Lower lobe of right lung (tissue), 2 donors: ENCODE results near the gene ORAI1. TPM values are rescaled to one million over a fixed set of nuclear protein-coding genes. Genes with fewer than 3 reads are reported as not detected.
A peak's percentile ranks its signal among the peaks of the same experiment; 100 is the strongest.
"Not testable (repeated sequence)": the region's sequence is repeated elsewhere in the genome, so short reads cannot be mapped to it uniquely, and the experiment has no call there.

Source experiments
- ATAC-seq, 2 donors: fragments of 200-7000 bp; cut with Tn5 transposase; one replicate each; pipeline ENCODE4 v1.9.1; 2020 to 2022; ENCODE audit warnings: mild to moderate bottlenecking in 2 of 2, moderate library complexity in 2 of 2
- DNase-seq: peaks from one replicate; pipeline ENCODE4 v3.0.0-alpha.2; 2020
- H3K27ac ChIP-seq: fragments of 200-600 bp; one replicate; pipeline ENCODE4 v1.8.0; 2022
- H3K27me3 ChIP-seq: fragments of 200-600 bp; one replicate; pipeline ENCODE4 v1.8.0; 2022; ENCODE audit warnings: low read depth
- H3K36me3 ChIP-seq: fragments of 200-600 bp; one replicate; pipeline ENCODE4 v1.8.0; 2022; ENCODE audit warnings: mild to moderate bottlenecking
- H3K4me1 ChIP-seq: fragments of 200-600 bp; one replicate; pipeline ENCODE4 v1.8.0; 2022
- H3K4me3 ChIP-seq: fragments of 200-600 bp; one replicate; pipeline ENCODE4 v1.8.0; 2022; ENCODE audit warnings: mild to moderate bottlenecking
- H3K9me3 ChIP-seq: fragments of 200-600 bp; one replicate; pipeline ENCODE4 v1.8.0; 2022
- intact Hi-C: fragments of 100-400 bp; cut with DNase I; formaldehyde crosslinking; loops from one replicate; pipeline ENCODE4 v1.11.0; 2022
- total RNA-seq: library from RNA; stranded (reverse); fragmentation: NEBNext Ultra II Directional; extraction: Animal tissue kit (Norgen Biotek cat#: 25700); gene quantifications from one replicate; pipeline ENCODE4 v1.2.1, GENCODE V29; 2021
- TF ChIP-seq, protein P1 (sequence below): fragments of 200-600 bp; IDR thresholded peaks from one replicate; pipeline ENCODE4 v1.8.0; 2022; ENCODE audit warnings: antibody characterized with exemption, mild to moderate bottlenecking
- donor health status: DM: no; HTN: yes; CAD: no; lungs with severe emphysema.

The ORAI1 gene
- total RNA-seq, 1 donor from 2014 or later: 39.0 TPM

DNA sequence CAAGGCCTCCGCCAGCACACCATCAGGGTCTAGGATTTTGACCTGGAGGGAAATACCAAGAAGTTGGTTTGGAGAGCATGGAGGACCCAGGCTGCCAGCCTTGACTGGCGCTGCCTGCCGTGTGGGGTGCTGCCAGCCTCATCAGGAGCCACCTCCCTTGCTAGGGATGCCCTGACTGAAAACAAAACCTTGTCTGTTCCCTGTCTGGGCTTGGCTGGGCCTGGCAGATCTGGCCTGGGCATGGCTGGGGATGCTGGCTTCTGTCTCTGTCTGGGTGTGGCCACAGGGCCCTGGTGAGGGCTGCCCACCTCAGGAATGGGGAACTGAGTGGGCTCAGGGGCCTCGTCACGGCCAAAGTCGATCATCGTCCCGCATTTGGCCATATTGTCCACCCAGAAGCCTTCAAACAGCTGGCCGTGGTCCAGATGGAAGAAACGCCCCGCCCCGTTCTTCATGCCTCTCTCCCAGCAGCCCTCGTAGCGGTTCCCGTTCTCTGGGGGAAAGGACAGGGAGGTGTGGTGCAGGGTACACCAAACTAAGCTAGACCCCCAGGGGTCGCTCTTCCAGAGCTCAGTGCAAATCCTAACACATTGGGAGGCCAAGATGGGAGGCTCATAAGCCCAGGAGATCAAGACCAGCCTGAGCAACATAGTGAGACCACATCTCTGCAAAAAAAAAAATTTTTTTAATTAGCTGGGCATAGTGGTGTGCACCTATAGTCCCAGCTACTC lies 26.6 kb downstream of the ORAI1 start:
- Histone ChIP-seq H3K27ac (no peak overlapping the region), H3K36me3 (no peaks in the 10 kb centered on the region), H3K4me3 (no peak overlapping the region), H3K9me3 (no peaks in the 10 kb centered on the region), H3K4me1 (peaks cover 11% of the 10 kb centered on the region), H3K27me3 (no peaks in the 10 kb centered on the region)
- TF ChIP-seq, protein P1, sequence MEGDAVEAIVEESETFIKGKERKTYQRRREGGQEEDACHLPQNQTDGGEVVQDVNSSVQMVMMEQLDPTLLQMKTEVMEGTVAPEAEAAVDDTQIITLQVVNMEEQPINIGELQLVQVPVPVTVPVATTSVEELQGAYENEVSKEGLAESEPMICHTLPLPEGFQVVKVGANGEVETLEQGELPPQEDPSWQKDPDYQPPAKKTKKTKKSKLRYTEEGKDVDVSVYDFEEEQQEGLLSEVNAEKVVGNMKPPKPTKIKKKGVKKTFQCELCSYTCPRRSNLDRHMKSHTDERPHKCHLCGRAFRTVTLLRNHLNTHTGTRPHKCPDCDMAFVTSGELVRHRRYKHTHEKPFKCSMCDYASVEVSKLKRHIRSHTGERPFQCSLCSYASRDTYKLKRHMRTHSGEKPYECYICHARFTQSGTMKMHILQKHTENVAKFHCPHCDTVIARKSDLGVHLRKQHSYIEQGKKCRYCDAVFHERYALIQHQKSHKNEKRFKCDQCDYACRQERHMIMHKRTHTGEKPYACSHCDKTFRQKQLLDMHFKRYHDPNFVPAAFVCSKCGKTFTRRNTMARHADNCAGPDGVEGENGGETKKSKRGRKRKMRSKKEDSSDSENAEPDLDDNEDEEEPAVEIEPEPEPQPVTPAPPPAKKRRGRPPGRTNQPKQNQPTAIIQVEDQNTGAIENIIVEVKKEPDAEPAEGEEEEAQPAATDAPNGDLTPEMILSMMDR: no peak
- DNase-seq: no peak
- no peak for ATAC-seq
- intact Hi-C loops: no loop called here

DNA sequence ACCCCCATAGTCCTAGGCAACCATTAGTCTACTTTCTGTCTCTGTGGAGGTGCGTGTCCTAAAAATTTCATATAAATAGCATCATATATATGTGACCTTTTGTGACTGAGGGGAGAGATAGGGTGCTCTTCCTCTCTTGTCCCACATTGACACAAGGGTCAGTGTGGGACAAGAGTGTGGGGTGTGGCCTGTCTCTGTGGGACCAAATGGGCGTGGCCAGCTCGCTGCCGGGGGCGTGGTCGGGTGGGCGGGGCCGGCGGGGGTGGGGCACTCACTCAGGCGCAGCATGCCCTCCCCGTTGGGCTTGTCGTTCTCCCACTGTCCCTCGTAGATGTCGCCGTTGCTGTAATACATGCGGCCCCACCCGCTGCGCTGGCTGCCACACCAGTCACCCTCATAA lies 27.7 kb downstream of the ORAI1 start:
- H3K4me1 ChIP-seq: peaks cover 15% of the 10 kb centered on the region
- TF ChIP-seq, protein P1: no peak
- H3K27ac ChIP-seq: no peak overlapping the region
- H3K4me3 ChIP-seq: no peak overlapping the region
- H3K36me3 ChIP-seq: no peaks in the 10 kb centered on the region
- no peak for ATAC-seq
- H3K9me3 ChIP-seq: no peaks in the 10 kb centered on the region
- intact Hi-C loops: no loop called here
- DNase-seq: no peak
- H3K27me3 ChIP-seq: no peaks in the 10 kb centered on the region

DNA sequence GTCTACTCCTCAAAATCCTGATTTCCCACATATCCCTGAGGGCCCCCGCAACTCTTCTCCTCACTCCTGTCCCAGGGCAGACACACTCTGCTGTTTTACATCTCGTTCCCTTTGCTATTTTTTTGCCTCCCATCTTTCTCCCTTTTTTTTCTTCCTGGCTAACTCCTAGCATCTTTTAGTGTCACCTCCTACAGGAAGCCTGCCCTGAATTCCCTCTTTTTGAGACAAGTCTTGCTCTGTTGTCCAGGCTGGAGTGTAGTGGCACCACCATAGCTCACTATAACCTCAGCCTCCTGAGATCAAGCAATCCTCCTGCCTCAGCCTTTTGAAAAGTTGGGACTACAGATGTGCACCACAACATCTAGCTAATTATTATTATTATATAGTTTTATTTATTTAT lies 29.8 kb downstream of the ORAI1 start:
- intact Hi-C loops: no loop called here
- Histone ChIP-seq H3K4me1 (peaks cover 20% of the 10 kb centered on the region), H3K9me3 (no peaks in the 10 kb centered on the region), H3K36me3 (no peaks in the 10 kb centered on the region), H3K27me3 (no peaks in the 10 kb centered on the region), H3K27ac (no peak overlapping the region), H3K4me3 (no peak overlapping the region)
- DNase-seq (no peak), ATAC-seq (no peak)
- TF ChIP-seq, protein P1: no peak

DNA sequence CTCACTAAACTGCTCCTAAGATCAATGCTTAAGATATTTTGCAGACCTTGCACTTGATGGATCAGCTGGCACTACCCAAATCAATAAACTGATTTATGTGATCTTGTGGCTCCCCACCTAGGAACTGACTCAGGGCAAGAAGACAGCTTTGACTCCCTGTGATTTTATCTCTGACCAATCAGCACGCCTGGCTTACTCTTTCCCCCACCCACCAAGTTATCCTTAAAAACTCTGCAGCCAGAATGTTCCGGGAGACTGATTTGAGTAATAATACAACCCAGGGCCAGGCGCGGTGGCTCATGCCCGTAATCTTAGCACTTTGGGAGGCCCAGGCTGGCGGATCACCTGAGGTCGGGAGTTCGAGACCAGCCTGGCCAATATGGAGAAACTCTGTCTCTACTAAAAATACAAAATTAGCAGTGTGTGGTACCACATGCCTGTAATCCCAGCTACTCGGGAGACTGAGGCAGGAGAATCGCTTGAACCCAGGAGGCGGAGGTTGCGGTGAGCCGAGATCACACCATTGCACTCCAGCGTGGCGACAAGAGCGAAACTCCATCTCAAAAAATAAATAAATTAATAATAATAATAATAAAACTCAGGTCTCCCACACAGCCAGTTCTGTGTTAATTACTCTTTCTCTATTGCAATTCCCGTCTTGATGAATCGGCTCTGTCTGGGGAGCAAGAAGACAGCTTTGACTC lies 31.1 kb downstream of the ORAI1 start:
- no peaks in the 10 kb centered on the region for H3K36me3 ChIP-seq
- ATAC-seq (no peak), DNase-seq (no peak)
- intact Hi-C loops: no loop called here
- H3K9me3 ChIP-seq: no peaks in the 10 kb centered on the region
- TF ChIP-seq, protein P1: no peak
- H3K27me3 ChIP-seq: no peaks in the 10 kb centered on the region
- H3K4me3 ChIP-seq: no peak overlapping the region
- H3K27ac ChIP-seq: peak overlapping the region; percentile 14
- H3K4me1 ChIP-seq: peaks cover 20% of the 10 kb centered on the region

DNA sequence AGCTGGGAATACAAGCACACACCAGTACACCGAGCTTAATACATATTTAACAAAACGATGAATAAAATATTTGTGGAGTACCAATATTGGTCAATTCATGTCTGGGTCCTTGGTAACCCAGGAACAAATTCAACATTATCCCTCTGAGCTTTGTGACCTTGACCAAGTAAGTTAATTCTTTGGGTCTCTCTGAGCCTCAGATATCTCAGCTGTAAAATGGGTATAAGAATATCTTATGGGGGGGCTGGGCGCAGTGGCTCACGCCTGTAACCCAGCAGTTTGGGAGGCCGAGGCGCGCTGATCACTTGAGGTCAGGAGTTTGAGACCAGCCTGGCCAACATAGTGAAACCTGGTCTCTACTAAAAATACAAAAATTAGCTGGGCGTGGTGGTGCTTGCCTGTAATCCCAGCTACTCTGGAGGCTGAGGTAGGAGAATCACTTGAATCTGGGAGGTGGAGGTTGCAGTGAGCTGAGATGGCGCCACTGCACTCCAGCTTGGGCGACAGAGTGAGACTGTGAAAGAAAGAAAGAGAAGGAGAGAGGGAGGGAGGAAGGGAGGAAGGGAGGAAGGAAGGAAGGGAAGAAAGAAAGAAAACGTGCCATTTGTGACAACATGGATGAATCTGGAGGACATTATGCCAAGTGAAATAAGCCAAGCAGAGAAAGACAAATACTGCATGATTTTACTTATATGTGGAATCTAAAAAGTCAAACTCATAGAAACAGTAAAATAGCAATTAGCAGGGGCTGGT lies 35.2 kb downstream of the ORAI1 start:
- H3K27me3 ChIP-seq, ATAC-seq, H3K4me3 ChIP-seq, H3K36me3 ChIP-seq, intact Hi-C loops, H3K27ac ChIP-seq, H3K9me3 ChIP-seq, DNase-seq: not testable (repeated sequence)
- peaks cover 20% of the 10 kb centered on the region for H3K4me1 ChIP-seq

DNA sequence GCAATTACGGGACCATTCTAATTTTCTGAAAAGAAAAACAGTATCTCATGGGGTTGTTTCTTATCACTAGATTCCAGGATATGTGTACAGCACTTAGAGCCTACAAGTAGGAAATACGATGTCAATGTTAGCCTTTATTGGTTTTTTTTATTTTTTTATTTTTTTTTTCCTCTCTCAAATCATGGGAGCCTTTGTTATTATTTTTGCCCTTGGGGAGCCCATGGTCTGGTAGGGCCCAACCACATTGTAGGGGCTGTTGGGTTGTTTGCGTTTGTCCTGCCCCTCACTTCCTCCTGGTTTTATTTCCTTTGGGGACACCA lies 37.2 kb downstream of the ORAI1 start:
- H3K27ac ChIP-seq: peak overlapping the region; percentile 78
- intact Hi-C loops: no loop called here
- H3K4me3 ChIP-seq: no peak overlapping the region
- no peaks in the 10 kb centered on the region for H3K36me3 ChIP-seq
- no peaks in the 10 kb centered on the region for H3K27me3 ChIP-seq
- TF ChIP-seq, protein P1: no peak
- DNase-seq (no peak), ATAC-seq (no peak)
- H3K9me3 ChIP-seq: no peaks in the 10 kb centered on the region
- H3K4me1 ChIP-seq: peaks cover 12% of the 10 kb centered on the region

DNA sequence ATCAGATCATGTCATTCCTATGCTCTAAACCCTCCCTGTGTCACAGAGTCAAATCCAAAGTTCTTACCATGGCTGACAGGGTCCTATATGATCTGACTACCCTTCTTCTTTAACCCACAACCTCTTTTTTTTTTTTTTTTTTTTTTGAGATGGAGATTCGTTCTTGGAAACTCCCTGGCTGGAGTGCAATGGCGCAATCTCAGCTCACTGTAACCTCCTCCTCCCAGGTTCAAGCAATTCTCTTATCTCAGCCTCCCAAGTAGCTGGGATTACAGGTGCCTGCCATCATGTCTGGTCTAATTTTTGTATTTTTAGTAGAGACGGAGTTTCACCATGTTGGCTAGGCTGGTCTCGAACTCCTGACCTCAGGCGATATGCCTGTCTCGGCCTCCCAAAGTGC lies 40.5 kb downstream of the ORAI1 start:
- ATAC-seq, H3K27ac ChIP-seq, H3K9me3 ChIP-seq, H3K4me3 ChIP-seq, H3K36me3 ChIP-seq, H3K4me1 ChIP-seq, intact Hi-C loops, DNase-seq, H3K27me3 ChIP-seq: not testable (repeated sequence)
